NCI-H2029 treated with DMSO at 0.1 percent for 48 hours (cell line): ENCODE data around the gene GRAMD4.

Source experiments
- DNase-seq: peaks from one replicate; lab custom pipeline; 2025; lab: John Stamatoyannopoulos, UW

Gene GRAMD4

DNA sequence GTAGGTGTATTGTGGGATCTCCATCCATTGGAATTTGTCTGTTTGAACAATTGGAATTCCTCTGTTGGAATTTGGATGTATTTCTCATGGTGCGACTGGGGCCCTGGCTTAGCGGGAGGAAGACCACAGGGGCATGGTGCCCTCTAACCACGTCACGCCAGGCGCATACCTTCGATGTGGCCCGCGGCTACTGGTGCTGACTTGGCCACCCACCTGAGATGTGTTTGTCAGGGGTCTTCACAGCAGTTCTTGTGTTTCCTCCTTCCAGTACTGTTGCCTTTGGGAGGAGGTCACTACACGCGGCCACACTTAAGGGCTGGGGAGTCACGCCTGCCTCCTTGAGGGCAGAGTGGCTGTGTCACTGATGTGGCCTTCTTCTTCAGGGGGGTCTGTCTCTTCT, 36.6 kb upstream of the GRAMD4 start:
- DNase-seq: no peak

GRCh38 chr22:46584081-46584921, 35.9 kb upstream of the GRAMD4 start:
- DNase-seq: no peak

GRCh38 chr22:46585340-46586122, 34.7 kb upstream of the GRAMD4 start:
- no peak for DNase-seq

DNA sequence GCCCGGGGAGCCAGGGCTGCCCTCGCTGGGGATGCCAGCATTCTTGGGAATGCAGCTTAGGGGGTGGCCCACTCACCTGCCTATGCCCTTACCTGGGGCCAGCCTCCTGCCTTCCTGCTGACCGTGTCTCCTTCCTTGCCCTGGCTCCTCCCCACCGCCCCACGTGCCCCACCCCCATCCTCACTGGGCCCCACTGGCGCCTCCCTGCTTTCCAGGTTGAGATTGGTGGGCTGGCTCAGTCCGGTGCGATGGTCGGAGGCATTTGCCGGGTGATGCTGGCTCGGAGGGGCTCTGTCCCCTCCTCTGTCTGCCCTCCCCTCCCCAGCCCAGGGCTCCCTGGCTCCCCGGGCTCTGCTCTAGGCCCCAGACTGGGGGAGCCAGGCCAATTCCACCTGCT, 34.1 kb upstream of the GRAMD4 start:
- DNase-seq: no peak

- DNase-seq: no peak
These were observed 33.6 kb upstream of the GRAMD4 start for GRCh38 chr22:46586531-46587011.

DNA sequence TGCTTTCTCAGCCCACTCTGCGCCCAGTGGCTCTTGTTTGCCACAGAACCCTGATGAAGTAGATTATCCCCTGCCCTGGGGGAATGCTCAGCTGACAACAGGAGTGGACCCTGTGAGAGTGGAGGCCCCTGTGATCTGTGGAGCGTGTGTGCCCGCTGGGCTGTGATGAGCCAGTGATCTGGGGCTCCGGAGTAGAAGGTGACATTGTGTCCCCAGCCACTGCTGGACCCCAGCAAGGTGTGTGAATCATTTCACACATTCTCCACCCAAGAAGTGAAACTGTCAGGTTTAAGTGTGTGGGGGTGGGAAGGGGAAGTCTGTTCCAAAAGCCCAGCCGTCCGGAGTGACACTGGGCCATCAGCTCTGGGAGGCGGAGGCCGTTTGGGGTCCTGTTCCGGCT, 33.1 kb upstream of the GRAMD4 start:
- DNase-seq: no peak

GRCh38 chr22:46587492-46588278, 32.5 kb upstream of the GRAMD4 start:
- no peak for DNase-seq

- no peak for DNase-seq
These were observed 31.7 kb upstream of the GRAMD4 start for GRCh38 chr22:46588279-46589140.

GRCh38 chr22:46589141-46589748, 30.9 kb upstream of the GRAMD4 start:
- no peak for DNase-seq

- DNase-seq: no peak
These were observed 30.3 kb upstream of the GRAMD4 start for GRCh38 chr22:46589871-46590271.

DNA sequence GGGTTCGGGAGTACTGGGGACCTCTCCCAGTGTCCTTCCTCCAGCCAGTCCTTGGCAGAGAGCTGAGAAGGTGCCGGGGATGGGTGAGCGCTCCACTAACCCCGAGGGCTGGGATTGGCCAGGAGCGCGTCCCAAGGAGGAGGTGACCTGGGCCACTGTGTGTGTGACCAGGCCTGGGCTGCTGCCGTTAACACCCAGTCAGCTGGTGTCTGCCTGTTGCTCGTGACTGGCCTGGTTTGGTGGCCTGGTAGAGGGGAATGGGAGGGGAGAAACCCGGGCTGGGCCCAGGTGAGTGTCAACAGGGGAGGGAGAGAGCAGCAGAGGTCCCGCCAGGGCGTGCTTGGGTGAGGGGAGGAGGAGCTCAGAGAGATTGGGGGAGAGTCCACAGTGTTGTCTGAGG, 29.9 kb upstream of the GRAMD4 start:
- no peak for DNase-seq

- no peak for DNase-seq
These were observed 28.3 kb upstream of the GRAMD4 start for GRCh38 chr22:46591930-46592329.

DNA sequence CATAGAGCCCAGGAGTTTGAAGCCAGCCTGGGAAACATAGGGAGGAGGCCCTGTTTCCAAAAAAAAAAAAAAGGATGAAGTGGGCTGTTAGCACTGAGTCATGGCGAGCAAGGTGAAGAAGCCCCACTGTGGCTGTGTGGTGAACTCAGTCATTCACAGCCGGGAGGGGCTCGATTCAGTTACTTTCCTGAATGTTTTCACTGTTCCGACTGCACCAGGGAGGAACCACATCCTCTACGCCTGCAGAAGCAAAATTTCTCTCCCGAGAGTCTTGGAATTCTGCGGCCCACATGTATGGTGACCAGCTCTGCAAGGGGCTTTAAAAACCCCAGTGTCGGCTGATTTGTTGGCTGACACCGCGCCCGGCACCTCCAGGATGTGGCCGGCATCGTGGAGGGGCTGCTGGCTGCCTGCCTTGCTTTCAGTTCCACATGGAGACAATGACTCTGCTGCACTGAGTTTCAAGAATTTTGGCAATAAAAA, 27.8 kb upstream of the GRAMD4 start:
- no peak for DNase-seq

DNA sequence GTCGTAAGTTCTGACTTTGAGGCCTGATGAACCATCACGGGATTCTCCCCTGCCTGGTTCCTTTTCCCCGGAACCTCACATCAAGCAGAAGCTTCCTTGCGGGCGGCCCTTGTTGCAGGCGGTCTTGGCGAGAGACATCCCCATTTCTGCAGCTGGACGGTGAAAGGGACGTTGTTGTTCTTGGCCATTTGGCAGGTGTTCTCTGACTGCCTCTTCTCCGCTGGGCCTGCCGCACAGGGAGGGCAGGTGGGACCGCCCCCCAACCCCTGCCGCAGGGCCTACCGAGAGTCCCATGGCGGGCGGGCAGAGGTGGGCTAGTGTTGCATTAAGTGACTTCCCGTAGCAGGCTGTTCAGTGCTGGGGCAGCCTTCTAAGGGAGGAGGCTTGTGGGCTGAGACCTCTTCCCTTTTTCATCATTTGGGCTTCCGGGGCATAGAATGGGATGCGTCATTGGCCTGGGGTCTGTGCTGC, 26.9 kb upstream of the GRAMD4 start:
- no peak for DNase-seq

DNA sequence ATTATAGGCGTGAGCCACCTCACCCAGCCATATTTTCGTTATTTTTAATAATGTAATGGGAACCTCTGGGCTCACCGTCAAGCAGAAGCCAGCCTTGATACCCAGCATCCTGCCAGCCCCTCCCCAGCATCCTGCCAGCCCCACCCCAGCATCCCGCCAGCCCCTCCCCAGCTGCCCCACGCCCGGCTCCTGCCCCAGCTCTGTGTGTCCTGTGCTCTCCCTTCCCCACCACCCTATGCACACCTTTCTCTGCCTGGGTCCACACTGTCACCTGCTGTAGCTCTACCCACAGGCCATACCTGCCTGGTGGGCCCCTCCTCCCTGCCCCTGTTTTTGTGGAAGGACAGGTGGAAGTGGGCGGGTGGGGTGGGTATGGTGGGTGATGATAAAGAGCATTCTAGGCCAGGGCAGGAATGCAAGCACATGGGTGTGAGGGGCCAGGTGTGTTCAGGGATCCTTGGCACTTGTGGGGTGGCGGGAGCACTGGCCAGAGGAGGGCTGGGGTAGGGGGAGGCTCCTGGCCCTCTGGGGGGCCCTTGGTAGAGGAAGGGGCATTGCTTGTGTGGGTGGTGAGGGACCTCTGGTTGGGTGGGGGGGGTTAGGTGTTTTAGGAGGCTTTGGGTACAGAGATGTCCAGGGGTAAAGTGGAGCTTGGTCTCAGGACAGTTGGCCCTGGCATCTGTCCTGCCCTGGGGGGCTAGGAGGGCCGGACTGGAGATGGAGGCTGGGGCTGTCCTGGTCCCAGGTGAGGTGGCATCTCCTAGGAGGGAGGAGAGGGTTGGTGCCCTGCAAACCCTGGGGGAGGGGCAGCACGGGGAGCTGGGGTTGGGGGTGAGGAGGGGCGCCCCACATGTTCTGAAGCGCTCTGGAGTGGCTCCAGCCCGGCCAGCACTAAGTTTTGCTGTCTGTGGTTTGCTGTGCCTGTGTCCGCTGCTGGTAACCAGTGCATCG, 25.9 kb upstream of the GRAMD4 start:
- no peak for DNase-seq

DNA sequence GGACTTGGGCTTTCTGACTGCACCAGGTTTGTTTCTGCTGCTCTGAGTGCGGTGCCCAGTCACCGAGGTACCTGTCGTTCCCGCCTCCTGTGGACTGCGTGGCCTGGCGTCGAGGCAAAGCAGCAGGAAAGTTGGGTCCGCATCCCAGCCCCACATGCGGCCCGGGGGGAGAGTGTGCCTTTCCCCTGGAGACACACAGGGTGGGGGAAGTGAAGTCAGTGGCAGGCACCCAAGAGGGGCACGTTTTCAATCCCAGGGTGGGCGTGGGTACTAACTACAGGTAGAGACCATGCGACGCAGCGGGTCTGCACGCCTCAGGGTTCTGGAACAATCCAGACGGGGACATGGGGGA, 25.3 kb upstream of the GRAMD4 start:
- no peak for DNase-seq

DNA sequence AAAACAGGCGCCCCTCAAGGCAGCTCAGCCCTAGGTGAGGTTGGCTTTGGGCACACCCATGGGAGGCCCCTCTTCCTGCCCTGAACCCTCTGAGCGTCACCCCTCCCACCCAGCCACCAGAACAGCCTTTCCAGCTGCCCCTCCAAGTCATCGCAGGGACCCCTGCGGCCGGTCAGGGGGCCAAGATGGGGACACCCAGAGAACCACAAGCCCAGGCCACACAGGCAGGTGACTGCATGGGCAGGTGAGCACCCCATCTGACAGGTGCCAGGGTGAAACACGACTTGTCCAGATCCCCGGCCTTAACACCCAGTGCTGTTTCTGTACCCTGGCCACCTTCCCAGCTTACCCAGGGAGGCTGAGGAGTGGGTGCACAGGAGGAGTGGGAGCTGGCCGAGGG, 24.6 kb upstream of the GRAMD4 start:
- no peak for DNase-seq

DNA sequence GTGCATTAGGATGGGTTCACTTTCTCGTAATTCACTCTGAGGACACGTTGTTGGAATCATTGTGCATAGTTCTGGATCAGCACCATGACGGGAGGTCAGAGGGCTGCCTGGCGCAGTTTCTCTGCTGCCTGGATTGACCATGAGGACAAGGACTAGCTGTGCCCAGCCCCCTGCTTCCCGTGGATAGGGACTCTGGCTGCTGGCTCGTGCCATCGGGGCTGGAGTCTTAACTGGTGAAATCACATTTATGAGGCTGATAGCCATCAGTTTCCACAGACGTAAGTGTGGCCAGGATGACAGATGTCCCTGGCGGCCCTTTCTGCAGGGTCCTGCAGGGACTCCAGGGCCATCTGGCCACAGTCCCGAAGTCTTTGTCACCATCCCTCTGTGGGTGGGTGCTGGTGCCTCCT, 24.1 kb upstream of the GRAMD4 start:
- no peak for DNase-seq

- peak; percentile 44 for DNase-seq
These were observed 23.4 kb upstream of the GRAMD4 start for GRCh38 chr22:46596819-46597218.

DNA sequence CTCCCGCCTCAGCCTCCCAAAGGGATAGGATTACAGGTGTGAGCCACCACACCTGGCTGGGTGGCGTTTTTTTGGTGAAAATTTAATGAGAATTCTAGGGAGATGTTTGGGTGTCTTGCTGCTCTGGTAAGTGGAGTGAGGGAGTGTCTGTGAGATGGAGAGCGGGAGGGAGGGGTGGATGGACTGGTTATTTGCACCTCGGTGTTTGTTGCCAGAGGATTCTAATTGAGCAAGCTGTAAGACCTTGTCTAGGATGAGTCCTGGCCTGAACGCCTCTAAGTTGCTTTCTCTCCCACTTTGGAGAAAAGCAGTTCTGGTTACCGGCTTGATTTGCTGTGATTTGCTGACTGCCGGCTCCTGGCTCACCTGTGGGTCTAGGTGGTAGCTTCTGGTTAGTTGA, 22.0 kb upstream of the GRAMD4 start:
- DNase-seq: no peak
